Posterior vena cava (tissue), 2 donors: ENCODE measurements around the gene KREMEN2. TPM values are rescaled to one million over a fixed set of nuclear protein-coding genes. Genes with fewer than 3 reads are reported as not detected.
A peak's percentile ranks its signal among the peaks of the same experiment; 100 is the strongest.

Experiments
- DNase-seq: peaks from one replicate; pipeline ENCODE4 v3.0.0-alpha.2; 2020; ENCODE audit warnings: low spot score
- intact Hi-C, 2 donors: fragments of 100-400 bp; cut with DNase I; formaldehyde crosslinking; loops; one replicate each; pipeline versions ENCODE4 v1.14.1 to v1.14.2; 2022 to 2023
- total RNA-seq, 2 donors: library from RNA; stranded (reverse); fragmentation: NEBNext Ultra II Directional; extraction: Animal tissue kit (Norgen Biotek cat#: 25700); gene quantifications; one replicate each; pipeline ENCODE4 v1.2.1, GENCODE V29; 2021
- donor health status: DM: yes; HTN: yes; CAD: no.
- donor health status: DM: yes; HTN: yes; CAD: no.

KREMEN2 gene
- total RNA-seq, 2 donors from 2014 or later = not detected

GRCh38 chr16:2960183-2961010, 3.7 kb upstream of the KREMEN2 start:
- intact Hi-C loops = loop anchor here in 1 of 2 donors (1.0 kb wide), 1 partner anchor 45 kb away; no protein-coding TSS in a partner anchor
- DNase-seq = no peak

DNA sequence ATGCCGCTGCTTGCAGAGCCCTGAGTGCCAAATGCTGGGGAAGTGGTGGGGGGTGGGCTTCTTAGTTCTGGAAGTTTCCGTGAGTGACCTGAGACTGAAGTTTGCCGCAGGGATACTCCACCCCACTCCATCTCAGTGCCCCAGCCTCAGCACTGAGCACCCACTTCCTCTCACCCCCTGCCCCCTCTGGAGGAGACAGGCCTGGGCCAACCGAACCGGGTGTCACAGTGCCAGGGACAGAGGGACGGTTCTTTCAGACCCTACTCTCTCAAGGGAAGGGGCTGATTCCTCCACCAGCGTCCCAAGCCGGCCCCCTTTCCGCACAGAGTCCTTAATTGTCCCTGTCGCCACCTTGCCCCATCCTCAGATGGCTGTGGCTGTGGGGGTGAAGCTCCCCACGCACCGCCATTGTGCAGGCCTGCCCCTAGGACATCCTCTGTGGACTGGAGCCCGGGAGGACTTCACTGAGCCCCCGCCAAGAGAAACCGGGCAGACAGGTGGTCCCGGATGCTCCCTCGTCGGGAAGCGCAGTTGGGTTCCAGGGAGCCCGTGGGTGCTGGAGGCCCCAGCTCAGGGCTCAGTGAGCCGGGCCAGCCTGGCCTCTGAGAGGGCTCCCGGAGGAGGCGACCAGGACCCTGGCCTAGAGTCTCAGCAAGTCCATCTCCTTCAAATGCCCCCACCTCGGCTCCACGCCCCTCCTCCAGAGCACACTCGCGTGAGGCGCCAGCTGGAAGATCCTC, 1.6 kb upstream of the KREMEN2 start:
- no peak for DNase-seq
- intact Hi-C loops = no loop called here

DNA sequence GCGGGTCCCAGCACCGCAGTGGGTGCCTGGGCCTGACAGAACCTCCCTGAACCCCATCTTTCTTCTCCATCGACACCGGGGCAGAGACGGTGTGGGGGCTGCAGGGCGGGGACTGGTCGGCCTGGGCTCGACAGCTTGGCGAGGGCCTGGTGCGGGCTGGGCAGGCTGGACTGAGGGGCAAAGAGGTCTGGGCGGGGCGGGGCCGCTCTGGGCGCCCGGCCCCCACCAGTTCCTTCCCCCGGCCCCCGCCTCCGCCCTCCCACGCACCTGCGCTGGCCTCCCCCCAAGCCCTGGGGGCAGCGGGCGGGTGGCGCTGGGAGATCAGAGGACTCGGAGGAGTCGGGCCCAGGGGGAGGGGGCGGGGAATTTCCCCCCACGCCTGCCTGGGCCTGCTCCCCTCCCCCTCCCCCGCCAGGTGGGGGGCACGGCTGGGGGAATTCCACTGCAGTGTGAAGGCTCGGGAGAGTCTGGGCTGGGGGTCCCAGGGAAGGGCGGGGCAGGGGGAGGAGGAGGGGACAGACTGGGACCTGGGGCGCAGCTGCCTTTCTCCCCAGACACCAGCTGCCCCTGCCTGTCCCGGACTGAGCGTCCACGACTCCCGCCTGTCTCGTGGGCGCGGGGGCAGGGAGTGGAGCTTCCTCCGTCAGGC, 877 bp upstream of the KREMEN2 start:
- DNase-seq = no peak
- intact Hi-C loops = no loop called here

DNA sequence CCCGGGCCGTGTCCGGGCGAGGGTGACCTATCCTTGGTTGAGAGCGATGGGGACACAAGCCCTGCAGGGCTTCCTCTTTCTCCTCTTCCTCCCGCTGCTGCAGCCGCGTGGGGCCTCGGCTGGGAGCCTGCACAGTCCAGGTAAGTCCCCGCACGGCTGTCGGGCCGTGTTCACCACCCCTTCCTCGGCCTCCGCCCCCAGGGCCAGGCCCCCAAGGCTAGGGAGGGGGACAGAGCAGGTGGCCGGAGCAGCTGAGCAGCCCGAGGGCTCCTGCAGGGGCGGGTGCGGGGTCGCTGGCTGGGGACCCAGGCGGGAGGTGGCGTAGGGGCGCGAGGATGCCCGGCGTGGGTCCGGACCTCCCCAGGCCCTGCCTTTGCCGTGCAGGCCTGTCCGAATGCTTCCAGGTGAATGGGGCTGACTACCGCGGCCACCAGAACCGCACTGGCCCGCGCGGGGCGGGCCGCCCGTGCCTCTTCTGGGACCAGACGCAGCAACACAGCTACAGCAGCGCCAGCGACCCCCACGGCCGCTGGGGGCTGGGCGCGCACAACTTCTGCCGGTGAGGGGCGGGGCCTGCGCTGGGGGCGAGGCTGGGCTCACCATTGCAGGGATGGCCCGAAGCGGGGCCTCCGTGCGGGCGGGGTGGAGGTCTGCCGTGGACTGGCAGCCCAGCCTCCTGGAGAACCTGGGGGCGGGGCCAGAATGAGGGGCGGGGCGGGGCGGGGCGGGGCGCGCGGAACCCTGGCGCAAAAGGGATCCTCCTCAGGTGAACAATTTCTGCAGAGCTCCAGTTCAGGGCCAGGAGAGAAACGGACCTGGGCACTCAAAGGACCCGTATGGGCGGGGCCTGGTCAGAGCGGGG, 631 bp downstream of the KREMEN2 start:
- no peak for DNase-seq

GRCh38 chr16:2966043-2966807, 2.1 kb downstream of the KREMEN2 start:
- intact Hi-C loops = no loop called here
- DNase-seq = no peak

More for the DNA sequence above, 631 bp downstream of the KREMEN2 start:
- intact Hi-C loops = no loop called here

DNA sequence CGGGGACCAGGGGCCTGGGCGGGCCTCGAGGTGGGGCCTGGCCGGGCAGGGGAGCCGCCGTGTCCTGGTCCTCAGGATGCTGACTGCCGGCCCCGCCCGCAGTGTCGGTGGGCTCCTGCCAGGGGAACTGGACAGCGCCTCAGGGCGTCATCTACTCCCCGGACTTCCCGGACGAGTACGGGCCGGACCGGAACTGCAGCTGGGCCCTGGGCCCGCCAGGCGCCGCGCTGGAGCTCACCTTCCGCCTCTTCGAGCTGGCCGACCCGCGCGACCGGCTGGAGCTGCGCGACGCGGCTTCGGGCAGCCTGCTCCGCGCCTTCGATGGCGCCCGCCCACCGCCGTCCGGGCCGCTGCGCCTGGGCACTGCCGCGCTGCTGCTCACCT, 2.7 kb downstream of the KREMEN2 start:
- no peak for DNase-seq
- intact Hi-C loops = no loop called here

DNA sequence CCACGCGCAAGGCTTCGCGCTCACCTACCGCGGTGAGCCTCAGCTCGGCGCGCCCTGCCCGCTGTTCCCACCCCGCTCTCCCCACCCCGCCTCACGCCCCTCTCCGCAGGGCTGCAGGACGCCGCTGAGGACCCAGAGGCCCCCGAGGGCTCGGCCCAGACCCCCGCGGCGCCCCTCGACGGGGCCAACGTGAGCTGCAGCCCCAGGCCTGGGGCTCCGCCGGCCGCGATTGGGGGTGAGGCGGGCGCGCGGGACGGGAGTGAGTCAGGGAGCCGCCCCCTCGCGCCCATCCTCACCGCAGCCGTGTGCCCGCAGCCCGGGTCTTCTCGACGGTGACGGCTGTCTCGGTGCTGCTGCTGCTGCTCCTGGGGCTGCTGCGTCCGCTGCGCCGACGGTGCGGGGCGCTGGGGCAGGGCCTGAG, 3.1 kb downstream of the KREMEN2 start:
- intact Hi-C loops = no loop called here
- no peak for DNase-seq

- no peak for DNase-seq
- intact Hi-C loops = no loop called here
Measured at GRCh38 chr16:2967721-2968161, 3.7 kb downstream of the KREMEN2 start.

DNA sequence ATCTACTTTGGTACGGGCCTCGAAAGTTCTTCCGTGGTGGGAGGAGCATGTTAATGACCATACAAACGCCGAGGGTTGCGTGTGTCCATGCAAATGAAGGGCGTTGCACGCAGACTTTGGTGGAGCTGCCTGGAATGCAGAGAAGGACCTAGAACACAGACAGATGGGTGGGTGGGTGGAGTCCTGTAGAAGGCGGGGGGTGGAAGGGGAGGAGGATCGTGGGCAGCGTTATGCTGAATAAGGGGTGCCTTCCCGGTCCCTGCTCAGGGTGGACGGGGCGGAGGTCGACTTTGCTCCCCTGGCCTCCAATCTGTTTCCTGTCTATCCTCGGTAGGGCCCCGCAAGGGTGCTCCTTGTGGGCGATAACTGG, 4.3 kb downstream of the KREMEN2 start:
- no peak for DNase-seq
- intact Hi-C loops = no loop called here

- DNase-seq = peak; percentile 96
- intact Hi-C loops = no loop called here
Measured at GRCh38 chr16:2968738-2969544, 4.9 kb downstream of the KREMEN2 start, which contains the start of gene PAQR4. TSS of gene PAQR4 (plus strand) at chr16:2969348. CDS start at chr16:2969675, 327 bp downstream.

GRCh38 chr16:2969545-2970521, 5.8 kb downstream of the KREMEN2 start:
- no peak for DNase-seq
- intact Hi-C loops = no loop called here

GRCh38 chr16:2970563-2970962, 6.5 kb downstream of the KREMEN2 start:
- no peak for DNase-seq
- intact Hi-C loops = no loop called here

- no peak for DNase-seq
- intact Hi-C loops = no loop called here
Measured at GRCh38 chr16:2971134-2971984, 7.3 kb downstream of the KREMEN2 start.

- no peak for DNase-seq
- intact Hi-C loops = no loop called here
Measured at GRCh38 chr16:2971985-2972784, 8.1 kb downstream of the KREMEN2 start.

- intact Hi-C loops = no loop called here
Measured at GRCh38 chr16:2973093-2973492, 9.0 kb downstream of the KREMEN2 start.

More at GRCh38 chr16:2973093-2973492, 9.0 kb downstream of the KREMEN2 start:
- DNase-seq = no peak
